22Rv1 (cell line): ENCODE data around the gene MRPL22.
"Not testable (repeated sequence)": the region's sequence is repeated elsewhere in the genome, so short reads cannot be mapped to it uniquely, and the experiment has no call there.

Experiments used
- H3K27ac ChIP-seq: fragments of 450-650 bp; 2 replicates; pipeline ENCODE4 v1.5.1; 2017
- ZFX ChIP-seq: fragments of 450-650 bp; IDR thresholded peaks from 2 replicates; pipeline ENCODE4 v1.6.1; 2017; ENCODE audit warnings: antibody characterized with exemption, borderline replicate concordance
- TF ChIP-seq, protein P1 (sequence below): fragments of 450-650 bp; IDR thresholded peaks from 2 replicates; pipeline ENCODE4 v1.5.1; 2017; ENCODE audit warnings: mild to moderate bottlenecking

MRPL22 gene

GRCh38 chr5:154977409-154977808 lies 36.5 kb downstream of the MRPL22 start:
- H3K27ac ChIP-seq: no peak overlapping the region
- TF ChIP-seq, protein P1, sequence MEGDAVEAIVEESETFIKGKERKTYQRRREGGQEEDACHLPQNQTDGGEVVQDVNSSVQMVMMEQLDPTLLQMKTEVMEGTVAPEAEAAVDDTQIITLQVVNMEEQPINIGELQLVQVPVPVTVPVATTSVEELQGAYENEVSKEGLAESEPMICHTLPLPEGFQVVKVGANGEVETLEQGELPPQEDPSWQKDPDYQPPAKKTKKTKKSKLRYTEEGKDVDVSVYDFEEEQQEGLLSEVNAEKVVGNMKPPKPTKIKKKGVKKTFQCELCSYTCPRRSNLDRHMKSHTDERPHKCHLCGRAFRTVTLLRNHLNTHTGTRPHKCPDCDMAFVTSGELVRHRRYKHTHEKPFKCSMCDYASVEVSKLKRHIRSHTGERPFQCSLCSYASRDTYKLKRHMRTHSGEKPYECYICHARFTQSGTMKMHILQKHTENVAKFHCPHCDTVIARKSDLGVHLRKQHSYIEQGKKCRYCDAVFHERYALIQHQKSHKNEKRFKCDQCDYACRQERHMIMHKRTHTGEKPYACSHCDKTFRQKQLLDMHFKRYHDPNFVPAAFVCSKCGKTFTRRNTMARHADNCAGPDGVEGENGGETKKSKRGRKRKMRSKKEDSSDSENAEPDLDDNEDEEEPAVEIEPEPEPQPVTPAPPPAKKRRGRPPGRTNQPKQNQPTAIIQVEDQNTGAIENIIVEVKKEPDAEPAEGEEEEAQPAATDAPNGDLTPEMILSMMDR: no peak
- TF ChIP-seq ZFX: no peak

GRCh38 chr5:154978294-154978693 lies 37.4 kb downstream of the MRPL22 start:
- H3K27ac ChIP-seq: not testable (repeated sequence)

DNA sequence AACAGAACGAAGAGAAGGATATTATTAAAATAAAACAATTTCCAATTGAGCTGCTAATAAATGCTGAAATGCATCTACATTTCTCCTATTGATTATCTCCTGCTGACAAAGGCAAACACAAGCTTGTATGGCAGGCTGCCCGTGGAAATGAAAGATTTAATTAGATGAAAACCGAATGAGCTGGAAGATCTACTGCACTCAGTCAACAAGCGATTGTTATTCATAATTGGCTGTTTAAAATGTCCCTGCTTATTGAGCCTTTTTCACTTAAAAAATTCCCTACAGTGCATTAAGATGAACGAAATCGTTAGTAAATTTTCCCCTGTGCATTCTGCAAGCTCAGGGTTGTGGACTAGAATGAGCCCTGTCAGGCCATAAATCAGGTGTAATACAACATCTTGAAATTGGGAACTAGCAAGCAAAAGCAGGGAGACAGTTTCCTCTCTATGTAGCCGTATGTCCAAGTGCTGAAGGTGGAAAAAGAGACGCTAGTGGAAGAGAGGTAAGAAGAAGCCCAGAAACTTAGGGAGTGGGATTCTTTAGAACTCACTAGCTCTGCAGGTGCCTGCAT lies 44.2 kb downstream of the MRPL22 start:
- H3K27ac ChIP-seq: no peak overlapping the region
- TF ChIP-seq, protein P1: no peak
- TF ChIP-seq ZFX: no peak

GRCh38 chr5:154986151-154986550 lies 45.3 kb downstream of the MRPL22 start:
- TF ChIP-seq, protein P1: no peak
- TF ChIP-seq ZFX: no peak
- no peak overlapping the region for H3K27ac ChIP-seq

DNA sequence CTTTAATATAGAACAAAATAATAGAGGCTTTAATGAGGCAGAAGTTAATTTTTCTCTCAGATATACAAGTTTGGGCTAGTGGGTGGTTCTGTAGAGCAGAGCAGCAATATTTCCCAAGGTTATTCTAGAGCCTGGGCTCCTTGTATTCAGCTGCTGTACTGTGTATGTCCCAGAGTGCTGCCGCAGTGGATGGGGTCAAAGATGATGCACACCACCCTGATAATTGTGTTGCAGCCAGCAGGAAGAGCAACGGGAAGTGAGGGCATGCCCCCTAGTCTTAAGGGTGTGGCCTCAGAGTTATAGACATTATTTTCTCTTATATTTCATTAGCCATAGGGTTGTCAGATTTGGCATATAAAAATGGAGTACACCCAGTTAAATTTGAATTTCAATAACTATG lies 48.8 kb downstream of the MRPL22 start:
- H3K27ac ChIP-seq: no peak overlapping the region
- TF ChIP-seq, protein P1: no peak
- no peak for TF ChIP-seq ZFX

- H3K27ac ChIP-seq: no peak overlapping the region
- TF ChIP-seq ZFX: no peak
- TF ChIP-seq, protein P1: no peak
Measured at GRCh38 chr5:154993461-154993860, 52.6 kb downstream of the MRPL22 start.

DNA sequence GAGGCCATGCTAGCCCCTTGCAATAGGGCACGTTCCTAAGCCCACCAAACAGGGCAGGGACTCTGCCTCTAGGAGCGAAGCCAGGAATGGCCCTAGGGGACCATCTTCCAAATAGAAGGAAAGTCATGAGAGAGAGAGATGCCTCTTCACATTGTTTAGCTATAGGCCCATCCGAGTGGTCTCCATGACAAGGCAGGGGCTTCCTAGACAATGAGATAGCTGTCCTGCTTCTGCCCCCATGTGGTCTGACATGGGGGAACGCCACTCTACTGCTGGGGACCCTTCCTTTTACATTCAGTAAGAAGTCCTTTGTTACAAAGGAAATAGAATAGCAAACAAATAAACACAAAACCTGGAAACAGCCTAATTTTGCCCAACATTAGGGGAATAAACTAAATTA lies 54.8 kb downstream of the MRPL22 start:
- no peak overlapping the region for H3K27ac ChIP-seq
- TF ChIP-seq, protein P1: no peak
- no peak for TF ChIP-seq ZFX

DNA sequence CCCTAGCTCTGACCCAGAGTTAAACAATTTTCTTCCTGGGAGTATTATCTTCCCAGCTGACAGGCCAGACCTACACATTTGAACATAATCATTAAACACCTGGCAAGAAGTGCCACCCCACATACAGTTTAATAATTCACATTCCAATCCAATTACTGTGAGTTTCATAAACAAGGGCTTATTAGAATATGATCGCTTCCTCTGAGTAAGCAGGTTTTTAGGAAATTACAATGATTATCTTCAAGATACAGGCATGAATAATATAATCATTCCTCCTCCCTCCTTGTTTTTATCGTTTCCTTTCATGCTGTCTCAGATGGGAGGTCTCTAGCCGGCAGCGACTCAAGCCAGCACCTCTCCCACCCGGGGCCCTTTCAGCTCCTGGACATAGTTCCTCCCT lies 56.9 kb downstream of the MRPL22 start:
- H3K27ac ChIP-seq: no peak overlapping the region

More for the DNA sequence above, 56.9 kb downstream of the MRPL22 start:
- no peak for TF ChIP-seq ZFX
- TF ChIP-seq, protein P1: no peak
